GM20431 (cell line): ENCODE measurements around the gene FAU.

ENCODE experiments used
- in situ Hi-C: fragments of 300-500 bp; cut with MseI, MboI; formaldehyde crosslinking; loops from one replicate; pipeline ENCODE4 v1.15.0; 2020; ENCODE audit warnings: low sequenced_read_pairs; ENCODE audit not compliant: unreplicated experiment

Gene FAU

GRCh38 chr11:65109231-65110198 is 12.4 kb downstream of the FAU start:
- in situ Hi-C loops, result no loop called here

- in situ Hi-C loops, result no loop called here
These were observed 13.3 kb downstream of the FAU start for GRCh38 chr11:65108469-65109123.

- in situ Hi-C loops, result no loop called here
These were observed 14.0 kb downstream of the FAU start for GRCh38 chr11:65107751-65108468.

GRCh38 chr11:65107078-65107477 is 14.9 kb downstream of the FAU start:
- in situ Hi-C loops, result no loop called here

DNA sequence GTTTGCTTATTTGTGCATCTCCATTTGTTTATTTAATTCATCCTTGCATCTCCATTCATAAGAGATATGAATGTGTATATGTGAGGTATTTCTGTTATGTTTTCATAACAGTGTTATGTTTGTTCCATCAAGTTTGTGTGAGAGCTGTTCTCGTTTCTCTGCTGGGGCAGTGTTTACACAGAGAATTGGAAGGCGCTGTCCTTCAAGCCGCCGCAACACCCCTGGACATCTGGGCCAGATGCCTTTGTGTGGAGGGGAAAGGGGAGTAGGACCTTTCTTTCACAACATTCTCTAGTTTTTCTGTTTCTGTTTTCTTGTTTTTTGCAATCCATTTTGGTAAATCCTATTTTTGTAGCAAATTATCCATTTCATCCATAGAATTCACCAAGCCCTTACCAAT is 17.3 kb downstream of the FAU start:
- in situ Hi-C loops, result no loop called here

- in situ Hi-C loops, result no loop called here
These were observed 18.5 kb downstream of the FAU start for GRCh38 chr11:65103476-65103875.

DNA sequence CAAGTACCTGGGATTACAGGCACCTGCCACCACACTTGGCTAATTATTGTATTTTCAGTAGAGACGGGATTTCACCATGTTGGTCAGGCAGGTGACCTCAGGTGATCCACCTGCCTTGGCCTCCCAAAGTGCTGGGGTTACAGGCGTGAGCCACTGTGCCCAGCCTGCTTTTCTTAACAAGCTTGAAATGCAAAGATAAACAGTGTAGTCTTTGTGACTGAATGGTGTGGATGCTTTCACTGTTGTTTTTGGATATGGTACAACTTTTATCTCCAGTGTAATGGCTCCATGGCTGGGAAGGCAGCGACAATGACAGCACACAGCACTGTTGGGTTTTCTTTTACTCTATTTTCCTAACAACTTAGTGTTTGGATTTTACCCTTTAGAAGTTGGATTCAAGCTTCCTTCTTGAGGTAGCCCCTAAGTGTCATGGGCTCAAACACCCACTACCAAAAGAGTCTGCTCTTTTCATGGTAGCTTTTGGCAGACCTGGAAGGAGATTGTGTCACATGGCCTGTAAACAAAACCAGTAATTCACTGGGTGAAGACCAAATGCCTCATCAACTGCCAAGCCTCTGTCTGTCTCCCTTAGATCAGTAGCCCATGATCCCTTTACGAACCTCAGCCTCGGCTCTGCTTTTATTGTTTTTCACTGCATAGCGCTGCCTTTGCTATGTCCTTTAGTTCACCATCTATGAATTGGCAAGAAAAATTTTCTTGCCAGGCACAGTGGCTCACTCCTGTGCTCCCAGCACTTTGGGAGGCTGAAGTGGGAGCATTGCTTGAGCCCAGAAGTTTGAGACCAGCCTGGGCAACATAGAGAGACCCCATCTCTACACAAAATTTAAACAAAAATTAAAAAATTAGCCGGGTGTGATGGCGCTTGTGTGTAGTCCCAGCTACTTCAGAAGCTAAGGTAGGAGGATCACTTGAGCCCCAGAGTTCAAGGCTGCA is 19.5 kb downstream of the FAU start:
- in situ Hi-C loops, result no loop called here

GRCh38 chr11:65100674-65101350 is 21.1 kb downstream of the FAU start:
- in situ Hi-C loops, result no loop called here

- in situ Hi-C loops, result no loop called here
These were observed 25.0 kb downstream of the FAU start for GRCh38 chr11:65096926-65097325.

GRCh38 chr11:65095974-65096806 is 25.7 kb downstream of the FAU start, which contains the start of gene VPS51:
Gene VPS51 (plus strand): TSS chr11:65096214. CDS start chr11:65096251, 37 bp downstream.
- in situ Hi-C loops, result no loop called here

DNA sequence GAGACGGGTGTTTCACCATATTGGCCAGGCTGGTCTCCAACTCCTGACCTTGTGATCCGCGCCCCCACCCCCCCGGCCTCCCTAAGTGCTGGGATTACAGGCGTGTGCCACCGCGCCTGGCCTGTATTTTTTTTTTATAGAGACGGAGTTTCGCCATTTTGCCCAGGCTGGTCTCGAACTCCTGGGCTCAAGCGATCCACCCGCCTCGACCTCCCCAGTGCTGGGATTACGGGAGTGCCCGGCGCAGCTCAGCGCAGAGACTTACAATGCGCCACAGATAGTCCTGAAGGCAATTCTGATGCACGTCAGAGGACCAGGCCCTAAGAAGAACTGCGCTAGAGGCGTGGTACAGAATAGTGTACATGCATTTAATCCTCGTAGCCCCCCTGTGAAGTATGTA is 26.5 kb downstream of the FAU start:
- in situ Hi-C loops, result no loop called here

DNA sequence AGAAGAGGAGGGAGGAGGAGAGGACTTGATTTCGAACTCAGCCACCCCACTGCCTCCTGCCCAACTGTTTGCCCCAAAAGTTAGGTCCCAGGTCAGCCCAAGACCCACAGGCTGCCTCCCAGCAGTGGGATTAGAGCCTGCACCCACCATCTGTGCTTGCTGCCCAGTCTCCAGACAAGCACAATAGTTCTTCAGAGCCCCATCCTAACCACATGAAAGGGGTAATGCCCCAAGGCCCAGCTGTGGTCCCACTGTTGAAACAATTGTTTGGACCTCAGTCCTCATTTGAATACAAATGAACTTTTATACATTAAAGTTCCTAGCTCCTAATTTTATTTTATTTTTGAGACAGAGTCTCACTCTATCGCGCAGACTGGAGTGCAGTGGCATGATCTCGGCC is 31.3 kb downstream of the FAU start:
- in situ Hi-C loops, result no loop called here

- in situ Hi-C loops, result no loop called here
These were observed 32.3 kb downstream of the FAU start for GRCh38 chr11:65089621-65090020.

DNA sequence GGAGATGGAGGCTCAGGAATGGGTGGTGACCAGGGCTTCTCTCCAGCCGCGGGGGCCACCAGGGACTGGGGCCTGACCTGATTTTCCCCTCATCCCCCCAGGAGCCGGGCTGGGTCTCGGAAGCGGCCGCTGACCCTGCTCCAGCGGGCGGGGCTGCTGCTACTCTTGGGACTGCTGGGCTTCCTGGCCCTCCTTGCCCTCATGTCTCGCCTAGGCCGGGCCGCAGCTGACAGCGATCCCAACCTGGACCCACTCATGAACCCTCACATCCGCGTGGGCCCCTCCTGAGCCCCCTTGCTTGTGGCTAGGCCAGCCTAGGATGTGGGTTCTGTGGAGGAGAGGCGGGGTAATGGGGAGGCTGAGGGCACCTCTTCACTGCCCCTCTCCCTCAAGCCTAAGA is 34.1 kb downstream of the FAU start:
- in situ Hi-C loops, result no loop called here

GRCh38 chr11:65087216-65087615 is 34.7 kb downstream of the FAU start:
- in situ Hi-C loops, result no loop called here

GRCh38 chr11:65086809-65087208 is 35.1 kb downstream of the FAU start:
- in situ Hi-C loops, result no loop called here

GRCh38 chr11:65085446-65085845 is 36.5 kb downstream of the FAU start:
- in situ Hi-C loops, result no loop called here
